Measurements from ENCODE around the gene RAB4A.

Gene RAB4A

DNA sequence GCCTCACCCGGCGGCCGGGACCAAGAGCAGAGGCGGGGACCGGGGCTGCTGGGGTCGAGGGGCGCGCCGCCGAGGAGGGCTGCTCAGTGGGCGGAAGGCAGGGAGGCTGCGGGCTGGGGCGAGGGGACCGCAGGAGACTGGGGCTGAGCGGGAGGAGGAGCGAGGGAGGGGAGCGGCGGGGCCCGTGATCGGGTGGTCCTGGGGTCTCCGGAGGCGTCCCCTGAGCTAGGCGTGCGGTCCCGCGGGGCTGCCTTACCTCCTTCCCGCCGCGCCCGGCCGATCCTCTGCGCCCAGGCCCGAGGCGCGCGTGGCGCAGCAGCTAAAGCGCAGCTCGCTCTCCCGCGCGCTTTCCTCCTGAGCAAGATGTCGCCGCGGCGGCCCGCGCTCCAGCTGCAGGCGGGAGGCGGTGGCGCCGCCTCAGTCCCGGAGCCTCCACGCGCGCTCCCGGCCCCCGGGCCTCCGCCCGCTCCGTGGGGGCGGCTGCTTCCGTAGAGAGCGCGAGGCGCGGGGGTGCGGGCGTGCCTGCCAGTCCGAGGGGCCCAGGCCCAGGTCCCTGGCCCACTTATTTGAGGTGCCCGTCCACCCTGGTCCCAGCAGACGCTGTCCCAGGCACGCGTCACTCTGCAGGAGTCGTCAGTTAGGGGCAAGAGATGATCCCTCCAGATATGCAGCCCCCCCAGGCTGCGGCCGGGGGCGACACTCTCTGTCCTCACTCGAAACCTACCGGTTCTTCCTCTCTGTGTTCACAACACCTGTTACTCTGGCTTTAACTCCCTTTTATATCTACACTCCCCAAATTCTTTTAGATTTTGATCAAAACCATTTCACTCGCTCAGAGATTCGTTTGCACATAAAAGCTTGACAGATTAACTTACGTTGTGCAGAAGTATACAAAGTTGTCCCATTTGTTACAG is 72.0 kb downstream of the RAB4A start, which contains the start of gene CCSAP (continued):
- TF ChIP-seq, protein P1, sequence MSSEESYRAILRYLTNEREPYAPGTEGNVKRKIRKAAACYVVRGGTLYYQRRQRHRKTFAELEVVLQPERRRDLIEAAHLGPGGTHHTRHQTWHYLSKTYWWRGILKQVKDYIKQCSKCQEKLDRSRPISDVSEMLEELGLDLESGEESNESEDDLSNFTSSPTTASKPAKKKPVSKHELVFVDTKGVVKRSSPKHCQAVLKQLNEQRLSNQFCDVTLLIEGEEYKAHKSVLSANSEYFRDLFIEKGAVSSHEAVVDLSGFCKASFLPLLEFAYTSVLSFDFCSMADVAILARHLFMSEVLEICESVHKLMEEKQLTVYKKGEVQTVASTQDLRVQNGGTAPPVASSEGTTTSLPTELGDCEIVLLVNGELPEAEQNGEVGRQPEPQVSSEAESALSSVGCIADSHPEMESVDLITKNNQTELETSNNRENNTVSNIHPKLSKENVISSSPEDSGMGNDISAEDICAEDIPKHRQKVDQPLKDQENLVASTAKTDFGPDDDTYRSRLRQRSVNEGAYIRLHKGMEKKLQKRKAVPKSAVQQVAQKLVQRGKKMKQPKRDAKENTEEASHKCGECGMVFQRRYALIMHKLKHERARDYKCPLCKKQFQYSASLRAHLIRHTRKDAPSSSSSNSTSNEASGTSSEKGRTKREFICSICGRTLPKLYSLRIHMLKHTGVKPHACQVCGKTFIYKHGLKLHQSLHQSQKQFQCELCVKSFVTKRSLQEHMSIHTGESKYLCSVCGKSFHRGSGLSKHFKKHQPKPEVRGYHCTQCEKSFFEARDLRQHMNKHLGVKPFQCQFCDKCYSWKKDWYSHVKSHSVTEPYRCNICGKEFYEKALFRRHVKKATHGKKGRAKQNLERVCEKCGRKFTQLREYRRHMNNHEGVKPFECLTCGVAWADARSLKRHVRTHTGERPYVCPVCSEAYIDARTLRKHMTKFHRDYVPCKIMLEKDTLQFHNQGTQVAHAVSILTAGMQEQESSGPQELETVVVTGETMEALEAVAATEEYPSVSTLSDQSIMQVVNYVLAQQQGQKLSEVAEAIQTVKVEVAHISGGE (tag by site-specific recombination; conservative IDR thresholded peaks at IDR 0.05; ENCODE audit: low read depth): no peak; the same call in 1 of the 2 replicates
- peak; percentile 90; the same call in 1 of the 2 replicates for TF ChIP-seq ZXDB (tag by site-specific recombination; IDR thresholded peaks at IDR 0.05)
- TF ChIP-seq ZNF157 (tag by site-specific recombination; IDR thresholded peaks at IDR 0.05): no peak
- peak; percentile 98 for TF ChIP-seq ZBTB8A (tag by site-specific recombination; IDR thresholded peaks at IDR 0.05)
- TF ChIP-seq ZNF133 (tag by site-specific recombination; IDR thresholded peaks at IDR 0.05): peak; percentile 37
- no peak; the same call in 1 of the 2 replicates for TF ChIP-seq MZF1 (tag by site-specific recombination; IDR thresholded peaks at IDR 0.05; ENCODE audit: borderline replicate concordance)
- TF ChIP-seq ZNF169 (tag by site-specific recombination; IDR thresholded peaks at IDR 0.05): no peak
- no peak for TF ChIP-seq ZNF248 (tag by site-specific recombination; IDR thresholded peaks at IDR 0.05)
- no peak; the same call in 1 of the 2 replicates for TF ChIP-seq ZNF792 (tag by site-specific recombination; IDR thresholded peaks at IDR 0.05)
- no peak for TF ChIP-seq ZNF514 (tag by site-specific recombination; IDR thresholded peaks at IDR 0.05)
- TF ChIP-seq, protein P2, sequence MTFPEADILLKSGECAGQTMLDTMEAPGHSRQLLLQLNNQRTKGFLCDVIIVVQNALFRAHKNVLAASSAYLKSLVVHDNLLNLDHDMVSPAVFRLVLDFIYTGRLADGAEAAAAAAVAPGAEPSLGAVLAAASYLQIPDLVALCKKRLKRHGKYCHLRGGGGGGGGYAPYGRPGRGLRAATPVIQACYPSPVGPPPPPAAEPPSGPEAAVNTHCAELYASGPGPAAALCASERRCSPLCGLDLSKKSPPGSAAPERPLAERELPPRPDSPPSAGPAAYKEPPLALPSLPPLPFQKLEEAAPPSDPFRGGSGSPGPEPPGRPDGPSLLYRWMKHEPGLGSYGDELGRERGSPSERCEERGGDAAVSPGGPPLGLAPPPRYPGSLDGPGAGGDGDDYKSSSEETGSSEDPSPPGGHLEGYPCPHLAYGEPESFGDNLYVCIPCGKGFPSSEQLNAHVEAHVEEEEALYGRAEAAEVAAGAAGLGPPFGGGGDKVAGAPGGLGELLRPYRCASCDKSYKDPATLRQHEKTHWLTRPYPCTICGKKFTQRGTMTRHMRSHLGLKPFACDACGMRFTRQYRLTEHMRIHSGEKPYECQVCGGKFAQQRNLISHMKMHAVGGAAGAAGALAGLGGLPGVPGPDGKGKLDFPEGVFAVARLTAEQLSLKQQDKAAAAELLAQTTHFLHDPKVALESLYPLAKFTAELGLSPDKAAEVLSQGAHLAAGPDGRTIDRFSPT (tag by site-specific recombination; IDR thresholded peaks at IDR 0.05): peak; percentile 74; the same call in 1 of the 2 replicates
- peak; percentile 71 for TF ChIP-seq SP2 (tag by site-specific recombination; IDR thresholded peaks at IDR 0.05)
- no peak for TF ChIP-seq ZNF266 (tag by site-specific recombination; IDR thresholded peaks at IDR 0.05; ENCODE audit: low read depth)
- TF ChIP-seq, protein P3, sequence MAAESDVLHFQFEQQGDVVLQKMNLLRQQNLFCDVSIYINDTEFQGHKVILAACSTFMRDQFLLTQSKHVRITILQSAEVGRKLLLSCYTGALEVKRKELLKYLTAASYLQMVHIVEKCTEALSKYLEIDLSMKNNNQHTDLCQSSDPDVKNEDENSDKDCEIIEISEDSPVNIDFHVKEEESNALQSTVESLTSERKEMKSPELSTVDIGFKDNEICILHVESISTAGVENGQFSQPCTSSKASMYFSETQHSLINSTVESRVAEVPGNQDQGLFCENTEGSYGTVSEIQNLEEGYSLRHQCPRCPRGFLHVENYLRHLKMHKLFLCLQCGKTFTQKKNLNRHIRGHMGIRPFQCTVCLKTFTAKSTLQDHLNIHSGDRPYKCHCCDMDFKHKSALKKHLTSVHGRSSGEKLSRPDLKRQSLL (tag by site-specific recombination; IDR thresholded peaks at IDR 0.05): peak; percentile 50; the same call in 1 of the 2 replicates
- no peak for TF ChIP-seq ZNF350 (tag by site-specific recombination; IDR thresholded peaks at IDR 0.05)
- no peak for TF ChIP-seq ZNF529 (tag by site-specific recombination; IDR thresholded peaks at IDR 0.05; ENCODE audit: insufficient replicate concordance)
- TF ChIP-seq ZNF677 (tag by site-specific recombination; IDR thresholded peaks at IDR 0.05): peak; percentile 62; the same call in 1 of the 2 replicates
- TF ChIP-seq, protein P4, sequence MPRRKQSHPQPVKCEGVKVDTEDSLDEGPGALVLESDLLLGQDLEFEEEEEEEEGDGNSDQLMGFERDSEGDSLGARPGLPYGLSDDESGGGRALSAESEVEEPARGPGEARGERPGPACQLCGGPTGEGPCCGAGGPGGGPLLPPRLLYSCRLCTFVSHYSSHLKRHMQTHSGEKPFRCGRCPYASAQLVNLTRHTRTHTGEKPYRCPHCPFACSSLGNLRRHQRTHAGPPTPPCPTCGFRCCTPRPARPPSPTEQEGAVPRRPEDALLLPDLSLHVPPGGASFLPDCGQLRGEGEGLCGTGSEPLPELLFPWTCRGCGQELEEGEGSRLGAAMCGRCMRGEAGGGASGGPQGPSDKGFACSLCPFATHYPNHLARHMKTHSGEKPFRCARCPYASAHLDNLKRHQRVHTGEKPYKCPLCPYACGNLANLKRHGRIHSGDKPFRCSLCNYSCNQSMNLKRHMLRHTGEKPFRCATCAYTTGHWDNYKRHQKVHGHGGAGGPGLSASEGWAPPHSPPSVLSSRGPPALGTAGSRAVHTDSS (tag by site-specific recombination; IDR thresholded peaks at IDR 0.05): peak; percentile 27; the same call in 1 of the 2 replicates
- TF ChIP-seq ZNF624 (tag by site-specific recombination; IDR thresholded peaks at IDR 0.05): peak; percentile 31; the same call in 1 of the 2 replicates
- no peak for TF ChIP-seq ZNF837 (tag by site-specific recombination; IDR thresholded peaks at IDR 0.05)
- no peak for TF ChIP-seq ZNF175 (tag by site-specific recombination; IDR thresholded peaks at IDR 0.05)
- TF ChIP-seq ZBTB1 (tag by site-specific recombination; IDR thresholded peaks at IDR 0.05): no peak
- TF ChIP-seq ZNF416 (tag by site-specific recombination; IDR thresholded peaks at IDR 0.05): no peak
- peak; percentile 90; the same call in 1 of the 2 replicates for TF ChIP-seq KLF8 (tag by site-specific recombination; IDR thresholded peaks at IDR 0.05)
- peak; percentile 74 for TF ChIP-seq ZSCAN30 (tag by site-specific recombination; IDR thresholded peaks at IDR 0.05)
- peak; percentile 63; the same call in 1 of the 2 replicates for TF ChIP-seq ZEB2 (tag by site-specific recombination; IDR thresholded peaks at IDR 0.05)
- no peak for TF ChIP-seq TCF7L2 (IDR thresholded peaks at IDR 0.05; ENCODE audit: borderline replicate concordance, low read depth, low read length)
- TF ChIP-seq YY1 (tag by site-specific recombination; IDR thresholded peaks at IDR 0.05): peak; percentile 83
- TF ChIP-seq ZNF112 (tag by site-specific recombination; IDR thresholded peaks at IDR 0.05): no peak
- TF ChIP-seq, protein P5, sequence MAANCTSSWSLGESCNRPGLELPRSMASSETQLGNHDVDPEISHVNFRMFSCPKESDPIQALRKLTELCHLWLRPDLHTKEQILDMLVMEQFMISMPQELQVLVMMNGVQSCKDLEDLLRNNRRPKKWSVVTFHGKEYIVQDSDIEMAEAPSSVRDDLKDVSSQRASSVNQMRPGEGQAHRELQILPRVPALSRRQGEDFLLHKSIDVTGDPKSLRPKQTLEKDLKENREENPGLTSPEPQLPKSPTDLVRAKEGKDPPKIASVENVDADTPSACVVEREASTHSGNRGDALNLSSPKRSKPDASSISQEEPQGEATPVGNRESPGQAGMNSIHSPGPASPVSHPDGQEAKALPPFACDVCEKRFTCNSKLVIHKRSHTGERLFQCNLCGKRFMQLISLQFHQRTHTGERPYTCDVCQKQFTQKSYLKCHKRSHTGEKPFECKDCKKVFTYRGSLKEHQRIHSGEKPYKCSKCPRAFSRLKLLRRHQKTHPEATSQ (tag by site-specific recombination; IDR thresholded peaks at IDR 0.05): peak; percentile 84

All from HEK293 (cell line).